Limb (tissue), 2 donors: ENCODE data around the gene SMIM31.

Source experiments
- DNase-seq, 2 donors: peaks; one replicate each; pipeline ENCODE4 v3.0.0-alpha.2; 2016; ENCODE audit errors: extremely low spot score in 2 of 2

SMIM31 gene

DNA sequence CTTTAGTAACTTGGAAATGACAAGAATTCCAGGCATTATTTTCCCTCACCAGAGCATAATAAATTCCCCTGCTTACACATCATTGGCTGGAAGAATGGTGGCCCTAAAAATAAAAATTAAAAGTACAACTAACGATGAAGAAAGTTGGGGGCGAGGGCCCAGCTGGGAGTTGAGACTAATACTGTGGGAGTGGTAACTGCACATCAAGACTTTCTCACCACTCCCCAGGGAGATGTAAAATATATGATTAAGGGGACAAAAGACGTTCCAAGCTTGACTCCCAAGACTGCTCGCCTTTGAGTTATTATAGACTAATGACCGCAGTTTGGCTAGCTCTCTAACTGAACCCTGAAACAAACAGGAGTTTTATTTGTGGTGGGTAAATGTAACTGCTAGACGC lies 30.0 kb downstream of the SMIM31 start:
- DNase-seq = no peak

DNA sequence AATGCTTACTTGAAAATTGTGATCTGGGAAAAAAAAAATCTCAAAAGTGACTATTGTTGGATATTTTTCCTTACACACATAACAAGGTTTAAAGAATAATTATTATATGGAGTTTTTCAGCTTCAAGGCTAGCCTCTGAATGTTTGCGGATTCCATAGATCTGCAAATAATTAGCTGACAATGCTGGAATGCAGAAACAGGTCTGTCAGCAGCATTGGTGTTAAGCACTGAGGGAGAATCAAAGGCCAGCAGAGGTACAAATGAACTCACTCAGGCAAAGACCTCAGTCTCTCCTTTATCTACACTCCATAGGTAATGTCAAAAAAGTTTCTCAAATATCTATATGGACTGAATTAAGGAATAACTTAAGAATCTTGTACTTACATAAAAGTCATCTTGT lies 35.1 kb downstream of the SMIM31 start:
- no peak for DNase-seq

DNA sequence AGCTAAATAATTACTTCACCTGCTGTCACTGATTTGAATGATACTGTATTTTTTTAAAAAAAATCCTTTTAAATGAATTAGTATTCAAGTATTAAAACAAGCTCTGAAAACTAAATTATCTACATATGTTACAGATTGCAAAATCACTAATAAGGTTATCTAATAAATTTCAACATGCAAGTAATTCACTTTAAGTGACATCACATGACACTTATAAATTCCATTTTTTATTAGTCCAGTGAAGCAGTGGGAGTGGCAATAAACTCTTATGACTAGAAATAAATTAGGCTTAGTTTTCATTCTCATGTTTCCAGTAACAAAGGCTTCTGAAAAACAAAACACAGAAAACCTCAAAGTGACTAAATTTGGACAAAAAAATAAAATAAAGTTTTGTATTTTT lies 36.3 kb downstream of the SMIM31 start:
- DNase-seq = no peak

DNA sequence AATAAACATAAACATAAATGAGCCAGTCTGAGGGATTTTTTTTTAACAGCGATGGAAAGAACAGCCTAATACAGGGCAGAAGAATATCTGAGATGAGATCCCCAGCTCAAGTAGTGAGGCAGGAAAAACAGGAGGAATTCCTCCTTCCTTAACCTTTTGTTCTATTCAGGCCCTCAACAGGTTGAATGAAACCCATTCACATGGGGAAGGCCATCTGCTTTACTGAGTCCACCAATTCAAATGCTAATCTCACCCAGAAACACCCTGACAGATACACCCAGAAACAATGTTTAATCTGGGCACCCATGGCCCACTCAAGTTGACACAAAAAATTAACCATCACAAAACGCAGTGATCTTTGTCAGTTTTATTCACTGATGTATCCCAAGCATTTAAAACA lies 45.5 kb downstream of the SMIM31 start:
- DNase-seq = no peak

DNA sequence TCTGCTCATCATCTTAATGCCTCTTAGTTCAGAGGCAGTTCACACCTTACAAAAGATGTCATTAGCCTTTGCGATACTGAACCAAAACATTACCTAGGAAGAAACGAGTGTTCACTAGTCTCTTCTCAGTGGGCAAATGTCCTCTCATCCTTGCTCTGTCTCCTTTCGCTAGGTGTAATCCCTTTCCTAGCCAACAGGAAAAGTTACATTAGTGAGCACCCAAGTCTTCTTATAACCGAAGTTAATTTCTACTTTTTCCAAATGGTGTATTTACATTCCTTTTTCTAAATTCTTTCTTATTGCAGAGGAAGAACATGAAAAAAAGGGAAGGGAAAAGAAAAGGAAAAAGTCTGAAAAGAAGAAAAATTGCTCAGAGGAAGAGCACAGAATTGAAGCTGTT lies 46.9 kb downstream of the SMIM31 start:
- DNase-seq = no peak

DNA sequence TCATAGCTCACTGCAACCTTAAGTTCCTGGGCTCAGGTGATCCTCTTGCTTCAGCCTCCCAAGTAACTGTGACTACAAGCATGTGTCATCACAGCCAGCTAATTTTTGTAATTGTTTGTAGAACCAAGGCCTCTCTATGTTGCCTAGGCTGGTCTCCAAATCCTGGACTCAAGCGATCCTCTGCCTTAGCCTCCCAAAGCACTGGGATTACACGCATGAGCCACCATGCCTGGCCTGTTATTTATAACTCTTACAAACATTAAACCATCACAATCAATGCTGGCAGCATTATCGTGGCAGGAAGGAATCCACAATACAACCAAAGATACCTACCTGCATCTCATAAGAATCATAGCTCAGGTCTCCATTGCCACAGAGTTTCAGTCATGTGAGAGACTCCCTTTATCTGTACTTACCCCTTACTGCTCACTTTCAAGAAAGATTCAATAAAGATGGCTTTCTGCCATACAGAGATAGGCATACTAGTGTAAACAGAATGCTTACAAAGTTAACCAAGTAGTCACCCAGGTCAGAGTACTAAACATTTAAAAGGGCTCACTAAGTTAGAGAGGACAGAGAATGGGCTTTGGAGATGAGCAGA lies 48.5 kb downstream of the SMIM31 start:
- no peak for DNase-seq

DNA sequence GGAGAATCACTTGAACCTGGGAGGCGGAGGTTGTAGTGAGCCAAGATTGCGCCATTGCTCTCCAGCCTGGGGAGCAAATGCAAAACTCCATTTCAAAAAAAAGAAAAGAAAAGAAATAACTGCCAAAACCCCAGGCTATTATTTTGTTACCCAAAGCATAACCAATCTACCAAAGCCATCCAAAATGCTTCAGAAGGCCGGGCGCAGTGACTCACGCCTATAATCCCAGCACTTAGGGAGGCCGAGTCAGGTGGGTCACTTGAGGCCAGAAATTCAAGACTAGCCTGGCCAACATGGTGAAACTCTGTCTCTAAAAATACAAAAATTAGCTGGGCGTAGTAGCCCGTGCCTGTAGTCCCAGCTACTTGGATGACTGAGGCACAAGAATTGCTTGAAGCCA lies 49.8 kb downstream of the SMIM31 start:
- DNase-seq = no peak

DNA sequence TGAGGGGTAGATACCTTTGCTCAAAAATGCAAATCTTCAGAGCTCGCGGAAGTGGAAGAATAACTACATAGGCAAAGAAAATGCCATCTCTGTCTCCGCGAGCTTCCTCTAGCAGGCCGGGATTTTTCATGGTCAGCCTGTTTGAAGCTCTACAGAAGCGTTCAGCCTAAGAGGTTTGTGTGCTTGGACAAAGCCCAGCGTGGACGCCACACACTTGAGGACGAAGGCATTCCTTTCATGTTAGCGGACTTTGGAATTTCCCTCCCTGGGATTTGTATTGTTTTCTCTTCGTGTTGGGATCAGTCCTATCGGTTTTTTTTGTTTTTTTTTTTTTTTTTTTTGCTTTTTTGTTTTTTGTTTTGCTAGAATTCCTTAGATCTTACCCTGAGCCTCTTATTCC lies 53.7 kb downstream of the SMIM31 start:
- no peak for DNase-seq

DNA sequence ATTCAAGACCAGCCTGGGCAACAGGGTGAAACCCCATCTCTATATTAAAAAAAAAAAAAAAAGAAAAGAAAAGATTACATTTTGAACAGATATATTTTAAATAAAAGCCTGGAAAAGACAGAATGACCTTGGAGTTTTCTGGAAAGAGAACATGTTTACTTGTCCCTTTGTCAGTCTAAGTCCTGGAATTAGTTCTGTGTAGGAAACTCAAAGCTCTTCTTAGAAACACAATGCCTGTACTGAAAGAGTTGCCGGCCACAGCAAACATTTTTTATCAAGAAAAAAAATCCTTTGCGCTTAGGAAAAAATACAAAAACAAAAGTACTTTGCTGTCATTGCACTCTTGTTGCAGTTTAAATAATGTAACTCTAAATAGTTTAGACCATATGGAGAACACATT lies 59.6 kb downstream of the SMIM31 start:
- no peak for DNase-seq

DNA sequence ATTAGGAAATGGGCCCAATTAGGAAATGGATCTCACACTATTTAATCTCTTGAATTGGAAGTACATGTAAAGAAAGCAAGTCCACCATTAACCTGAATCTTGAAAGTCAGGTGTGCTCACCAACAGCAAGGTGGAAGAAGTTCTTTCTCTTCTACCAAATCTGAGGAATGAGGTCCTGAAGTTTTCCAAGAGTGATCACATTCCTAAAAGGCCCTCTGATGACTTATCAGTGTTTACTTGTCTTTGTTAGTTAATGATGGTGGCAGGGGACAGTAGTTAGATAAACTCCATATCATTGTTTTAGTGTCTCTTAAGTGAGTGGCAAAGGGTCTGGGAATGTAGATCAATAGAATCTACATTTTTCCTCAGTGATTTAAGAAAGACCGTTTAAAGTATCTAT lies 61.8 kb downstream of the SMIM31 start:
- no peak for DNase-seq

DNA sequence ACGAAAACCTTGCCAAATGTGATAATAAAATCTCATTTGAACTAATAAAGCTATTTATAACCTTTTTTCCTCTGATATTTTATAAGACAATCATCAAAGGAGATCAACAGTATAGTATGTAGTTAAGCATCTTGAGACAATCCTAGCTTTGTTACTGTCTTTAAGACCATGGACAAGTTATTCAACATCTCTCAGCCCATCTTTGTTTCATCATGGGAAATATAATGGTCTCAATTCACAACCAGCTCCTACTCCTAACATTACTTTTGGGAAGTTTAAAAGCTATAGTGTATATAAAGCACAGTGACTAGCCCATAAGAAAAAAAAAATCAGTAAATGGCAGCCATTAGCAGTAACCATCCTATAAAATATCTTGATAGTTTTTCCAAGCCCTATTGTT lies 65.4 kb downstream of the SMIM31 start:
- no peak for DNase-seq

DNA sequence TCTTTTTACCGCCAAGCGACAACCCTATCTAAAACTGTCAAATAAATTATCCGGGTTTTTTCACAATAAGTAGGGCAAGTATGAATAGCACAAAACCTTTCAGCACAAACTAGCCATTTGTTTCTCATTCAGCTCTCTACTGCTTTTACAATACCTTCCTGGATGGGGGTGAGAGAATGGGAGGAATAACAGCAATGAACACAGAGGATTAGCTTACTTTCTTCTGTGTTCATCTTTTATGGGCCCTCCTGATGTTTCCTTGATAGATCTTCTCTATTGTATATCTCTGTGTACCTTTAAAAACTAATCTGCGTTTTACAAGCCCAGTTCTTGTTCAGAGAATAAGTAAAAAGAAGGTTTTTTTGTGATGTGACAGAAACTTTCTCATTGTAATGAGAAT lies 67.8 kb downstream of the SMIM31 start:
- DNase-seq = no peak

DNA sequence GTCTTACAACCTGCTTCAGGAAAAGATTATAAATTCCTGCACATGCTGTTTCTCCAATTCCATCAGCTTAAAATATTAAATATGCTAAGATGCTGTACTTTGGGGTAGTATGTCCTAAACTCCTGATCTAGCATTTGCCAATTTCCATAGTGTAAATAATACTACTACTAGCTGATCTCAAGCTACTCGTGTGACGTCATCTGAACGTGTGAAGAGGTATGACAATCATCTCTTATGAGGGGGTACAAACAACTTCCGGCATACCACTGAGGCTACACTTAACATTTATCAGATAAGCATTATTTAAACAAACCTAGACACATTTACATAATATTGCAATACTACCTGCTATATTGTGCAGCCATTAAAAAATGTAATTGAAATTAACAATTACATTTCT lies 70.7 kb downstream of the SMIM31 start:
- DNase-seq = no peak

DNA sequence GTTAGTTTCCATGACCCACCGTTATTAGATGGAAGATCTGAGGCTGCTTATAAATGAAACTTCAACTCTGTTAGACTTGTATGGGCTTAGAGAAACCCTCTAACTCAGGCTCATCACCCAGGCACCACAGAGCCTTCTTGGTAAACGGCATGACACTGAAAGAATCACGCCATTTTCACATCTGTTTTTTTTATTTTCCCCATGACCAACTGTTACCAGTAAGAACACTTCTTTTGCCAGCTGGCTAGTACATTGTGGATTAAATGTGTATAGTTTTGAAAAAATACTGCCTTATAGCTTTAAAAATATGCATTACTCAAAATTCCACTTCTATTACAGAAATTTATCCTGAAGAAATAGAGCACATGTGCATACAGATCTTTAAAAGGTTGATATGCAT lies 75.0 kb downstream of the SMIM31 start:
- no peak for DNase-seq

DNA sequence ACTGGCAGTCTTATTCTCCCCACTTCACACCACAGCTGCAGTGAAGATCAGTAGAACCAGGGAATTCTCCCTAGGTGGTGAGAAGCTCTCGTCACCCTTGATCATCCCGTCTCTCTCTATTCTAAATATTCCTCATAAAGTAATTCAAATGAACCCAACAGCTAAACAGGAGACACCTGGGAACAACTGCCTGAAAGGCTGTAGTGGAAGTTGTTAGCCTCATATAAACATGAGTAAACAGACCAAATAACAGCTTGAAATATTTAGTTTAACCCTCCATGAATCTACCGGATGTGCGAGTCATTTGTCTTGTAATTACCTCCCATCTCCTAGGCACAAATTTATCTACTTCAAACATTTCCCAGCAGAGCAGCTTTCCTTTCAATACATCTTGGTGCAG lies 92.6 kb downstream of the SMIM31 start:
- no peak for DNase-seq

DNA sequence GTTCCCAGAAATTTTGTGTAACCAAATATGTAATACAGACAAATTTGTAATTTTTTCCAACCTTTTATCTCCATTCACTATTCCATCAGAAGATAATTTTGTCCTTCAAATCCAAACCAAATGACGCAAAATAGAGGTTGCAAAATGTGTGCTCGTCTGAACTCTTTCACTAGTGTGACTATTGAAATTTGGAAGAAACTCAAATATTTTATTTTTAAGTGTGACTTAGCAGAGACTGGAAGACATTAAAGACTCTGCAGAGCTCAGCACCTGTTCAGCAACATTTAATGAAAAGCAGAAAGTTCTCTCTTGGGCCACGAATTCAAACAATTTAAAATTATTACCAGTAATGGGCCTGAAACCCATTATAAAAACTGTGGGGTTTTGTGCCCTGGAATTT lies 93.1 kb downstream of the SMIM31 start:
- DNase-seq = no peak

DNA sequence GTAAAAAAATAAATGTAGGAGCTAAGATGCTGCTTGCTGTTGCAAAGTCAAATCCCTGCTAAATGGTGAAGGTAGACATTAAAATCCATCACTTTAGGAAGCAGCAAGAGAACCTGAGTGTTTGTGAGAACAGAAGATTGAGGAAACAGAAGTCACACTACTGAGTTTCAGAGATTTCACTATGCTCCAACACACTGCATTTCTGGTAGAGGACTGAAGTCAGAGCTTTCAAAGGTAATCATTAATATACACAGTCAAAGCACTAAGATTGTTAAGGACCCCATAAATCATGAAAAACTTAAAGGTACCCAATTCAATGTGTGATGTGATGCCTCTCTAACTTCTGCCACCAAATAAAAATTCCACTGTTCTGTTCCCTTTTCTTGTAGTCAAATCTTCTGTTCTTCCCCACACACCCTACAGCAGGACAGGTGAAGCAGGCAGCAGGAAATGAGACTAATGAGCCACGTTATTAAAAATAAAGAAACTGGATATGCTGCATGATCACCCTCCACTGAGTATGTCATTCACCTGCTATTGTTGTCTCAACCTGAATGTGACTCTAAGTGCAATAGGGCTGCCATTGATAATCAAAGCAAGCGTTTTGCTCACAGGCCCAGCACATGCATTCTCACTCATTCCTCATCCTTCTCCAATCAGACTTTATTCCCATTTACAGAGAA lies 94.2 kb downstream of the SMIM31 start:
- DNase-seq = no peak
